Stomach (tissue), 9 donors: Measurements from ENCODE around the gene SLC5A2. TPM values are rescaled to one million over a fixed set of nuclear protein-coding genes. Genes with fewer than 3 reads are reported as not detected.

Source experiments
- DNase-seq, 2 donors: peaks; one replicate each; pipeline versions ENCODE4 v3.0.0 to v3.0.0-alpha.2; 2013 to 2019
- H3K27ac ChIP-seq, 5 donors: fragments of 200-600 bp in 4 of 5; sonication (generic) in 4 of 5; one replicate each; pipeline ENCODE4 v1.5.1; 2013 to 2019; ENCODE audit warnings: mild to moderate bottlenecking in 1 of 5, moderate library complexity in 1 of 5
- H3K27me3 ChIP-seq, 3 donors: fragments of 200-600 bp; sonication (generic); one replicate each; pipeline ENCODE4 v1.5.1; 2017 to 2019; ENCODE audit warnings: mixed run types in 1 of 3
- H3K36me3 ChIP-seq, 4 donors: fragments of 200-600 bp; sonication (generic); 1 replicate in 3 of 4; 2 replicates in 1 of 4; pipeline ENCODE4 v1.5.1; 2016 to 2019
- H3K4me1 ChIP-seq, 4 donors: fragments of 200-600 bp; sonication (generic); one replicate each; pipeline ENCODE4 v1.5.1; 2016 to 2019
- H3K4me3 ChIP-seq, 4 donors: fragments of 200-600 bp; sonication (generic) in 3 of 4; one replicate each; pipeline ENCODE4 v1.5.1; 2016 to 2019; ENCODE audit warnings: mild to moderate bottlenecking in 1 of 4
- H3K9me3 ChIP-seq, 4 donors: fragments of 200-600 bp; sonication (generic); one replicate each; pipeline ENCODE4 v1.5.1; 2016 to 2019
- EP300 ChIP-seq: sonication (generic); formaldehyde crosslinking; IDR thresholded peaks from one replicate; pipeline ENCODE4 v1.6.1; 2017; ENCODE audit warnings: antibody characterized with exemption
- POLR2A ChIP-seq, 4 donors: fragments of 450-650 bp; IDR thresholded peaks; one replicate each; pipeline ENCODE4 v1.6.1; 2016; ENCODE audit warnings: antibody characterized with exemption in 4 of 4, control low read depth in 2 of 4, mild to moderate bottlenecking in 1 of 4, moderate library complexity in 1 of 4
- POLR2AphosphoS5 ChIP-seq, 3 donors: sonication (generic); formaldehyde crosslinking; IDR thresholded peaks; one replicate each; pipeline ENCODE4 v1.6.1; 2016; ENCODE audit warnings: antibody characterized with exemption in 3 of 3
- WGBS, 5 donors: extraction: QIAGEN DNeasy Blood & Tissue Kit in 3 of 5; methylation state at CpG; one replicate each; pipeline versions ENCODE4 v1.1.5 to v1.1.7; 2013 to 2018; 5-methylcytosine and 5-hydroxymethylcytosine counted together
- intact Hi-C: fragments of 100-400 bp; cut with DNase I; formaldehyde crosslinking; loops from one replicate; pipeline ENCODE4 v1.15.1; 2023; ENCODE audit warnings: low total_unique reads
- polyA plus RNA-seq, 3 donors: library from polyadenylated mRNA; stranded (reverse); fragments of 200-250 nt; gene quantifications; one replicate each; pipeline ENCODE4 v1.2.3, GENCODE V29; 2013
- total RNA-seq, 5 donors: library from RNA; depleted of rRNA; stranded (reverse); fragments of >200 nt; gene quantifications; one replicate each; pipeline versions ENCODE4 v1.1.0 to v1.2.3, GENCODE V29; 2014 to 2016
- TF ChIP-seq, protein P1 (sequence below), 7 experiments: fragments of 450-650 bp in 4 of 7; fragments of 200-600 bp in 3 of 7; sonication (generic) in 3 of 7; IDR thresholded peaks; one replicate each; pipeline ENCODE4 v1.5.1; 2016 to 2019; ENCODE audit warnings: antibody characterized with exemption in 7 of 7, control low read depth in 2 of 7, mild to moderate bottlenecking in 1 of 7
- donor health status: healthy with polysubstance abuse.
- donor health status: Bipolar disorder and iron deficiency.
- donor health status: healthy.

The SLC5A2 gene
- total and polyA plus RNA-seq, 8 donors = 0.62 to 1.8 (median 0.76) TPM; not detected in 5

- H3K36me3 ChIP-seq = peaks cover 35 to 73% (median 72%) of the 10 kb centered on the region in 4 donors
Measured at GRCh38 chr16:31498493-31498892, 15.6 kb downstream of the SLC5A2 start.

DNA sequence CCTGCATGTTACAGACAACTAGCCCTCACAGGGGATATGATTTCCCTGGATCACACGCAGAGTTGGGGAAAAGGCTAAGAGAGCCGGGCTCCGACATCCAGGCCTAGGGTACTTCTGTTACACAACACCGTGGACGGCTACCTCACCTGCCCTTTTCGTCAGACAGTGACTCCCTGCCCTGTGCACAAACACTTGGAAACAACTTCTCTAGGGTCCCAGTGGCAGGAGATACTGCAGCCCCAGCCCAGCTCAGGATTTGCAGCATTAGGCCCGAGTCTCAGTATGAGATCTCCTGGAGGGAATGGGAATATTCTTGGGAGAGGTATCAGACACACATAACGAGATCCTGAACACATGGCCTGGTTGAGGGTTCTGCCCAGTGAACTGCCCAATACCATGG is 17.0 kb downstream of the SLC5A2 start:
- Histone ChIP-seq H3K36me3 (peaks cover 34 to 67% (median 60%) of the 10 kb centered on the region in 4 donors), H3K27me3 (no peaks in the 10 kb centered on the region), H3K4me3 (no peak overlapping the region), H3K27ac (no peak overlapping the region), H3K4me1 (peaks cover 0 to 8% (median 5%) of the 10 kb centered on the region in 4 donors), H3K9me3 (no peaks in the 10 kb centered on the region)
- intact Hi-C loops = no loop called here
- 89 to 97% (median 95%) methylated on average over 8 of the region's 8 CpGs for WGBS, 5 donors
- DNase-seq = no peak
- TF ChIP-seq POLR2AphosphoS5 (IDR thresholded peaks at IDR 0.05) = no peak
- no peak for TF ChIP-seq POLR2A (IDR thresholded peaks at IDR 0.05)
- TF ChIP-seq EP300 = no peak
- TF ChIP-seq, protein P1, sequence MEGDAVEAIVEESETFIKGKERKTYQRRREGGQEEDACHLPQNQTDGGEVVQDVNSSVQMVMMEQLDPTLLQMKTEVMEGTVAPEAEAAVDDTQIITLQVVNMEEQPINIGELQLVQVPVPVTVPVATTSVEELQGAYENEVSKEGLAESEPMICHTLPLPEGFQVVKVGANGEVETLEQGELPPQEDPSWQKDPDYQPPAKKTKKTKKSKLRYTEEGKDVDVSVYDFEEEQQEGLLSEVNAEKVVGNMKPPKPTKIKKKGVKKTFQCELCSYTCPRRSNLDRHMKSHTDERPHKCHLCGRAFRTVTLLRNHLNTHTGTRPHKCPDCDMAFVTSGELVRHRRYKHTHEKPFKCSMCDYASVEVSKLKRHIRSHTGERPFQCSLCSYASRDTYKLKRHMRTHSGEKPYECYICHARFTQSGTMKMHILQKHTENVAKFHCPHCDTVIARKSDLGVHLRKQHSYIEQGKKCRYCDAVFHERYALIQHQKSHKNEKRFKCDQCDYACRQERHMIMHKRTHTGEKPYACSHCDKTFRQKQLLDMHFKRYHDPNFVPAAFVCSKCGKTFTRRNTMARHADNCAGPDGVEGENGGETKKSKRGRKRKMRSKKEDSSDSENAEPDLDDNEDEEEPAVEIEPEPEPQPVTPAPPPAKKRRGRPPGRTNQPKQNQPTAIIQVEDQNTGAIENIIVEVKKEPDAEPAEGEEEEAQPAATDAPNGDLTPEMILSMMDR (IDR thresholded peaks at IDR 0.05) = no peak

More at GRCh38 chr16:31498493-31498892, 15.6 kb downstream of the SLC5A2 start:
- DNase-seq = no peak
- intact Hi-C loops = no loop called here
- H3K4me1 ChIP-seq = peaks cover 0 to 8% (median 2%) of the 10 kb centered on the region in 4 donors
- H3K27me3 ChIP-seq = no peaks in the 10 kb centered on the region
- H3K9me3 ChIP-seq = no peaks in the 10 kb centered on the region
- TF ChIP-seq POLR2A (IDR thresholded peaks at IDR 0.05) (no peak), EP300 (no peak), POLR2AphosphoS5 (IDR thresholded peaks at IDR 0.05) (no peak)
- TF ChIP-seq, protein P1 (IDR thresholded peaks at IDR 0.05) = no peak
- 92 to 100% (median 98%) methylated on average over 8 of the region's 8 CpGs for WGBS, 5 donors
- no peak overlapping the region for H3K4me3 ChIP-seq
- H3K27ac ChIP-seq = no peak overlapping the region

DNA sequence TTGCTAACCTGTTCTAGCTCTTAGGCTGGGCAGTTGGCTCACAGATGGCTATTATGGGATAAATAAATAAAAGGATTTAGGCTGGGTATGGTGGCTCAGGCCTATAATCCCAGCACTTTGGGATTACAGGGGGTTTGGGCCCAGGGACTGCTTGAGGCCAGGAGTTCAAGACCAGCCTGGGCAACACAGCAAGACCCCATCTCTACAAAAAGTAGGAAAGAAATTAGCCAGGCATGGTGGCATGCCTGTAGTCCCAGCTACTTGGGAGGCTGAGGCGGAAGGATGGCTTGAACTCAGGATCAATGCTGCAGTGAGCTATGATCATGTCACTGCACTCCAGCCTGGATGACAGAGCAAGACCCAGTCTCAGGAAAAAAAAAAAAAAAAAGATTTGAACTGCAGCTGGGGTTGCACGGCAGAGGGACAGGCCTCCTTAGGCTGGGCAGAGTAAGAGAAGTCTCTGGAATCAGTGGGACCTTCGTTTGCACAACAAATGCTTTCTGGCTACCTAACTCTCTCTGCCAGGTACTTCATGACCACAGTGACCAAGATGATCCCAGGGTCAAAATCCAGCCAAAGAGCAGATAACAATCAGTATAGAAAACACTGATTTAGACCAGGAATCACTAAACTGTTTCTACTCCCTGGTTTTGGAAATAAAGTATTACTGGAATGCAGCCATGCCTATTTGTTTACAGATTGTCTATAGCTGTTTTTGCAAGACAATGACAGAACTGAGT is 18.5 kb downstream of the SLC5A2 start:
- no peak for DNase-seq
- Histone ChIP-seq H3K4me3 (no peak overlapping the region), H3K27ac (no peak overlapping the region), H3K9me3 (no peaks in the 10 kb centered on the region), H3K36me3 (peaks cover 22 to 65% (median 58%) of the 10 kb centered on the region in 4 donors), H3K4me1 (peaks cover 0 to 18% (median 12%) of the 10 kb centered on the region in 4 donors), H3K27me3 (no peaks in the 10 kb centered on the region)
- intact Hi-C loops = no loop called here
- TF ChIP-seq, protein P1 (IDR thresholded peaks at IDR 0.05) = no peak
- TF ChIP-seq POLR2A (IDR thresholded peaks at IDR 0.05) = no peak
- TF ChIP-seq EP300 = no peak
- TF ChIP-seq POLR2AphosphoS5 (IDR thresholded peaks at IDR 0.05) = no peak
- 69 to 79% (median 74%) methylated on average over 3 of the region's 3 CpGs for WGBS, 5 donors

- WGBS, 5 donors = 73 to 88% (median 78%) methylated on average over 4 of the region's 4 CpGs
- peaks cover 3 to 24% (median 18%) of the 10 kb centered on the region in 4 donors for H3K4me1 ChIP-seq
- TF ChIP-seq, protein P1 (IDR thresholded peaks at IDR 0.05) = no peak
- TF ChIP-seq POLR2AphosphoS5 (IDR thresholded peaks at IDR 0.05) = no peak
- no peak for TF ChIP-seq POLR2A (IDR thresholded peaks at IDR 0.05)
- no peak for TF ChIP-seq EP300
- no peak overlapping the region for H3K27ac ChIP-seq
- H3K27me3 ChIP-seq = no peaks in the 10 kb centered on the region
- no peaks in the 10 kb centered on the region for H3K9me3 ChIP-seq
- H3K36me3 ChIP-seq = peaks cover 17 to 60% (median 53%) of the 10 kb centered on the region in 4 donors
- DNase-seq = no peak
- intact Hi-C loops = no loop called here
- no peak overlapping the region for H3K4me3 ChIP-seq
Measured at GRCh38 chr16:31501966-31502348, 19.0 kb downstream of the SLC5A2 start.
